CD4-positive, CD25-positive, alpha-beta regulatory T cell (primary cell): Measurements from ENCODE around the gene EPYC. TPM values are rescaled to one million over a fixed set of nuclear protein-coding genes. Genes with fewer than 3 reads are reported as not detected.

Source experiments
- ATAC-seq, 2 donors: fragments of 150-1000 bp; cut with Tn5 transposase; one replicate each; pipeline ENCODE4 v1.10.0; 2021; ENCODE audit warnings: low read depth in 2 of 2, moderate number of reproducible peaks in 2 of 2, moderate library complexity in 1 of 2
- DNase-seq, 3 donors: peaks; one replicate each; pipeline versions ENCODE4 v3.0.0 to v3.0.0-alpha.2; 2012 to 2022; ENCODE audit warnings: mixed read lengths in 1 of 3
- H3K27ac ChIP-seq: one replicate; pipeline ENCODE4 v1.7.0; 2013; ENCODE audit warnings: mild to moderate bottlenecking, low read length; ENCODE audit not compliant: insufficient read depth, poor library complexity, severe bottlenecking
- H3K27me3 ChIP-seq: one replicate; pipeline ENCODE4 v1.7.0; 2013; ENCODE audit warnings: low read length; ENCODE audit not compliant: control insufficient read depth, insufficient read depth
- H3K36me3 ChIP-seq: one replicate; pipeline ENCODE4 v1.7.0; 2013; ENCODE audit warnings: mild to moderate bottlenecking, low read length, moderate library complexity; ENCODE audit not compliant: control insufficient read depth, insufficient read depth
- H3K4me1 ChIP-seq: 2 replicates; pipeline ENCODE4 v1.7.0; 2013; ENCODE audit warnings: mild to moderate bottlenecking, low read length; ENCODE audit not compliant: insufficient read depth, control insufficient read depth, poor library complexity, severe bottlenecking
- H3K4me3 ChIP-seq: one replicate; pipeline ENCODE4 v1.7.0; 2013; ENCODE audit warnings: low read depth, mild to moderate bottlenecking, low read length, moderate library complexity
- H3K9me3 ChIP-seq, 2 experiments: 1 replicate in 1 of 2; 2 replicates in 1 of 2; pipeline ENCODE4 v1.7.0; 2013; ENCODE audit warnings: low read length in 2 of 2, mild to moderate bottlenecking in 1 of 2, moderate library complexity in 1 of 2; ENCODE audit not compliant: control insufficient read depth in 2 of 2
- H3K27ac Mint-ChIP-seq, 3 donors: one replicate each; pipeline ENCODE4 v1.8.0; 2020 to 2022; ENCODE audit warnings: mild to moderate bottlenecking in 3 of 3, mixed read lengths in 3 of 3, moderate library complexity in 2 of 3
- H3K27me3 Mint-ChIP-seq: one replicate; pipeline ENCODE4 v1.8.0; 2022; ENCODE audit warnings: mild to moderate bottlenecking, mixed read lengths
- H3K36me3 Mint-ChIP-seq: one replicate; pipeline ENCODE4 v1.8.0; 2020; ENCODE audit warnings: mixed read lengths
- H3K4me1 Mint-ChIP-seq, 4 donors: one replicate each; pipeline ENCODE4 v1.8.0; 2020 to 2022; ENCODE audit warnings: mixed read lengths in 4 of 4, mild to moderate bottlenecking in 1 of 4
- H3K4me3 Mint-ChIP-seq, 4 donors: one replicate each; pipeline ENCODE4 v1.8.0; 2020 to 2022; ENCODE audit warnings: mild to moderate bottlenecking in 4 of 4, mixed read lengths in 4 of 4, moderate library complexity in 3 of 4
- H3K9me3 Mint-ChIP-seq, 7 donors: one replicate each; pipeline ENCODE4 v1.8.0; 2020 to 2022; ENCODE audit warnings: mixed read lengths in 7 of 7, mild to moderate bottlenecking in 3 of 7, moderate library complexity in 2 of 7
- polyA plus RNA-seq, 4 donors: library from polyadenylated mRNA; unstranded; fragments of 300-500 nt; fragmentation: Illumina TruSeq; gene quantifications; one replicate each; pipeline ENCODE4 v1.2.3, GENCODE V29; 2021
- total RNA-seq: library from RNA; stranded (reverse); gene quantifications from one replicate; pipeline ENCODE4 v1.2.3, GENCODE V29; 2022

The EPYC gene
- total and polyA plus RNA-seq, 5 donors from 2014 or later: not detected

GRCh38 chr12:91023326-91024004, 18.7 kb upstream of the EPYC start:
- H3K27me3 Mint-ChIP-seq: no peaks in the 10 kb centered on the region
- H3K4me3 ChIP-seq: no peak overlapping the region
- no peaks in the 10 kb centered on the region for H3K4me1 ChIP-seq
- no peaks in the 10 kb centered on the region for H3K9me3 ChIP-seq
- H3K36me3 Mint-ChIP-seq: no peaks in the 10 kb centered on the region
- no peak for ATAC-seq
- no peak for DNase-seq
- H3K4me3 Mint-ChIP-seq: no peak overlapping the region
- peaks cover 0 to 4% (median 0%) of the 10 kb centered on the region in 7 donors for H3K9me3 Mint-ChIP-seq
- H3K27ac ChIP-seq: no peak overlapping the region
- H3K36me3 ChIP-seq: no peaks in the 10 kb centered on the region
- no peaks in the 10 kb centered on the region for H3K4me1 Mint-ChIP-seq
- H3K27me3 ChIP-seq: no peaks in the 10 kb centered on the region
- no peak overlapping the region for H3K27ac Mint-ChIP-seq

- no peaks in the 10 kb centered on the region for H3K36me3 Mint-ChIP-seq
- no peak for ATAC-seq
Observed at GRCh38 chr12:91021076-91021475, 16.3 kb upstream of the EPYC start.

GRCh38 chr12:91019455-91019854, 14.7 kb upstream of the EPYC start:
- Mint-ChIP-seq H3K27me3 (peaks cover 4% of the 10 kb centered on the region), H3K4me3 (no peak overlapping the region)
- ATAC-seq: no peak

More at GRCh38 chr12:91021076-91021475, 16.3 kb upstream of the EPYC start:
- Histone ChIP-seq H3K4me1 (no peaks in the 10 kb centered on the region), H3K27ac (no peak overlapping the region), H3K36me3 (no peaks in the 10 kb centered on the region), H3K27me3 (no peaks in the 10 kb centered on the region), H3K9me3 (no peaks in the 10 kb centered on the region), H3K4me3 (no peak overlapping the region)
- no peak overlapping the region for H3K27ac Mint-ChIP-seq
- H3K9me3 Mint-ChIP-seq: peaks cover 0 to 4% (median 0%) of the 10 kb centered on the region in 7 donors
- H3K27me3 Mint-ChIP-seq: peaks cover 4% of the 10 kb centered on the region
- DNase-seq: no peak
- H3K4me1 Mint-ChIP-seq: no peaks in the 10 kb centered on the region
- no peak overlapping the region for H3K4me3 Mint-ChIP-seq

GRCh38 chr12:91017511-91018263, 12.9 kb upstream of the EPYC start:
- DNase-seq: no peak

More at GRCh38 chr12:91019455-91019854, 14.7 kb upstream of the EPYC start:
- no peak for DNase-seq
- Mint-ChIP-seq H3K4me1 (no peaks in the 10 kb centered on the region), H3K36me3 (no peaks in the 10 kb centered on the region), H3K9me3 (peaks cover 0 to 2% (median 0%) of the 10 kb centered on the region in 7 donors), H3K27ac (no peak overlapping the region)
- Histone ChIP-seq H3K36me3 (no peaks in the 10 kb centered on the region), H3K27me3 (no peaks in the 10 kb centered on the region), H3K27ac (no peak overlapping the region), H3K9me3 (peaks cover 1 to 5% of the 10 kb centered on the region in 2 experiments), H3K4me3 (no peak overlapping the region), H3K4me1 (no peaks in the 10 kb centered on the region)

GRCh38 chr12:91017043-91017442, 12.3 kb upstream of the EPYC start:
- Mint-ChIP-seq H3K27me3 (peaks cover 4% of the 10 kb centered on the region), H3K4me1 (no peaks in the 10 kb centered on the region), H3K9me3 (peaks cover 0 to 4% (median 0%) of the 10 kb centered on the region in 7 donors), H3K27ac (no peak overlapping the region), H3K36me3 (no peaks in the 10 kb centered on the region), H3K4me3 (no peak overlapping the region)
- no peaks in the 10 kb centered on the region for H3K27me3 ChIP-seq
- H3K4me1 ChIP-seq: no peaks in the 10 kb centered on the region
- DNase-seq (no peak), ATAC-seq (no peak)
- peaks cover 1 to 5% of the 10 kb centered on the region in 2 experiments for H3K9me3 ChIP-seq
- H3K27ac ChIP-seq: no peak overlapping the region
- H3K36me3 ChIP-seq: no peaks in the 10 kb centered on the region
- H3K4me3 ChIP-seq: no peak overlapping the region

More at GRCh38 chr12:91017511-91018263, 12.9 kb upstream of the EPYC start:
- Mint-ChIP-seq H3K4me1 (no peaks in the 10 kb centered on the region), H3K4me3 (no peak overlapping the region), H3K9me3 (peaks cover 0 to 4% (median 0%) of the 10 kb centered on the region in 7 donors), H3K27me3 (peaks cover 4% of the 10 kb centered on the region), H3K36me3 (no peaks in the 10 kb centered on the region), H3K27ac (no peak overlapping the region)
- H3K36me3 ChIP-seq: no peaks in the 10 kb centered on the region
- no peak overlapping the region for H3K27ac ChIP-seq
- H3K9me3 ChIP-seq: peaks cover 1 to 5% of the 10 kb centered on the region in 2 experiments
- no peaks in the 10 kb centered on the region for H3K4me1 ChIP-seq
- no peak for ATAC-seq
- no peak overlapping the region for H3K4me3 ChIP-seq
- H3K27me3 ChIP-seq: no peaks in the 10 kb centered on the region

- ATAC-seq: no peak
- Histone ChIP-seq H3K27ac (no peak overlapping the region), H3K4me3 (no peak overlapping the region), H3K36me3 (no peaks in the 10 kb centered on the region), H3K9me3 (no peaks in the 10 kb centered on the region), H3K27me3 (no peaks in the 10 kb centered on the region), H3K4me1 (peaks cover 8% of the 10 kb centered on the region)
- Mint-ChIP-seq H3K27ac (no peak overlapping the region), H3K36me3 (no peaks in the 10 kb centered on the region), H3K4me3 (no peak overlapping the region), H3K27me3 (peaks cover 4% of the 10 kb centered on the region), H3K4me1 (peaks cover 13 to 24% (median 21%) of the 10 kb centered on the region in 4 donors), H3K9me3 (peaks cover 0 to 2% (median 0%) of the 10 kb centered on the region in 7 donors)
- DNase-seq: no peak
Observed at GRCh38 chr12:91009319-91009950, 4.7 kb upstream of the EPYC start.

GRCh38 chr12:91007531-91008290, 2.9 kb upstream of the EPYC start:
- H3K36me3 ChIP-seq: no peaks in the 10 kb centered on the region
- Mint-ChIP-seq H3K9me3 (peaks cover 0 to 2% (median 0%) of the 10 kb centered on the region in 7 donors), H3K27me3 (peaks cover 4% of the 10 kb centered on the region), H3K27ac (no peak overlapping the region), H3K36me3 (no peaks in the 10 kb centered on the region), H3K4me3 (peak overlapping the region in 2 of 4 donors; percentile 20 to 79), H3K4me1 (peaks cover 13 to 24% (median 21%) of the 10 kb centered on the region in 4 donors)
- H3K4me1 ChIP-seq: peaks cover 8% of the 10 kb centered on the region
- ATAC-seq (no peak), DNase-seq (peak in 1 of 3 donors; percentile 63)
- H3K27ac ChIP-seq: no peak overlapping the region
- H3K27me3 ChIP-seq: no peaks in the 10 kb centered on the region
- no peaks in the 10 kb centered on the region for H3K9me3 ChIP-seq
- peak overlapping the region; percentile 2 for H3K4me3 ChIP-seq
